Endothelial cell (in vitro differentiated cells): ENCODE data around the gene ARSH. TPM values are rescaled to one million over a fixed set of nuclear protein-coding genes. Genes with fewer than 3 reads are reported as not detected.

Experiments used
- DNase-seq: peaks from one replicate; pipeline ENCODE4 v3.0.0; 2021; ENCODE audit warnings: low spot score
- H3K27ac Mint-ChIP-seq: one replicate; pipeline ENCODE4 v1.8.0; 2021; ENCODE audit warnings: mixed read lengths, inconsistent platforms; ENCODE audit not compliant: unreplicated experiment
- H3K27me3 Mint-ChIP-seq: one replicate; pipeline ENCODE4 v1.8.0; 2021; ENCODE audit warnings: mild to moderate bottlenecking, moderate library complexity, mixed read lengths, inconsistent platforms; ENCODE audit not compliant: unreplicated experiment
- H3K36me3 Mint-ChIP-seq: one replicate; pipeline ENCODE4 v1.8.0; 2021; ENCODE audit warnings: mild to moderate bottlenecking, low read depth, mixed read lengths, inconsistent platforms; ENCODE audit not compliant: unreplicated experiment
- H3K4me1 Mint-ChIP-seq: one replicate; pipeline ENCODE4 v1.8.0; 2021; ENCODE audit warnings: mild to moderate bottlenecking, mixed read lengths, inconsistent platforms; ENCODE audit not compliant: unreplicated experiment
- H3K4me3 Mint-ChIP-seq: one replicate; pipeline ENCODE4 v1.8.0; 2021; ENCODE audit warnings: mild to moderate bottlenecking, mixed read lengths, inconsistent platforms; ENCODE audit not compliant: unreplicated experiment
- H3K9me3 Mint-ChIP-seq: one replicate; pipeline ENCODE4 v1.8.0; 2021; ENCODE audit warnings: mixed read lengths, inconsistent platforms; ENCODE audit not compliant: unreplicated experiment
- total RNA-seq: library from RNA; stranded (reverse); fragmentation: NEBNext Ultra II Directional; extraction: Animal tissue kit (Norgen Biotek cat#: 25700); gene quantifications from one replicate; pipeline ENCODE4 v1.2.1, GENCODE V29; 2021; ENCODE audit not compliant: unreplicated experiment
- TF ChIP-seq, protein P1 (sequence below): fragments of 200-600 bp; sonication (generic); IDR thresholded peaks from one replicate; pipeline ENCODE4 v1.5.0; 2021; ENCODE audit warnings: antibody characterized with exemption; ENCODE audit not compliant: unreplicated experiment

The ARSH gene
- total RNA-seq, 1 donor from 2014 or later = not detected

DNA sequence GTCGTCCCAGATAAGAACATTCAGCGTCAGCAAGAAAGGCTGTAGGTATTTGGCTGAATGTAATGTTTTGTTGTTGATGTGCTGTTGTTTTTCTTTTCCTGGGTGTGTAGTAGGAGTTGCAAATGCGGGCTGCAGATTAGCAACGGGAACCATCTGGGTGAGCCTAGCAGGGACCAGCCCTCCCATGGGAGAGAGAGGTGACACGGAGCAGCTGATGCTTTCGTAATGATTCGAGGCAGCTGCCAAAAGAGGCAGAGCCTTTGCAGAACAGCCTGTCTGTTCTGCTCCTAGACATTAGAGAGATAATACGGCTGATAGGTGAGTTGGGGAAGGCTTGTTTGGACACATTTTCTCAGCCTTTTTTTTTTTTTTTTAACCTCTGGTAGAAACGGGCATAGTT lies 60.2 kb downstream of the ARSH start:
- no peak for DNase-seq
- H3K4me3 Mint-ChIP-seq = no peak overlapping the region
- TF ChIP-seq, protein P1, sequence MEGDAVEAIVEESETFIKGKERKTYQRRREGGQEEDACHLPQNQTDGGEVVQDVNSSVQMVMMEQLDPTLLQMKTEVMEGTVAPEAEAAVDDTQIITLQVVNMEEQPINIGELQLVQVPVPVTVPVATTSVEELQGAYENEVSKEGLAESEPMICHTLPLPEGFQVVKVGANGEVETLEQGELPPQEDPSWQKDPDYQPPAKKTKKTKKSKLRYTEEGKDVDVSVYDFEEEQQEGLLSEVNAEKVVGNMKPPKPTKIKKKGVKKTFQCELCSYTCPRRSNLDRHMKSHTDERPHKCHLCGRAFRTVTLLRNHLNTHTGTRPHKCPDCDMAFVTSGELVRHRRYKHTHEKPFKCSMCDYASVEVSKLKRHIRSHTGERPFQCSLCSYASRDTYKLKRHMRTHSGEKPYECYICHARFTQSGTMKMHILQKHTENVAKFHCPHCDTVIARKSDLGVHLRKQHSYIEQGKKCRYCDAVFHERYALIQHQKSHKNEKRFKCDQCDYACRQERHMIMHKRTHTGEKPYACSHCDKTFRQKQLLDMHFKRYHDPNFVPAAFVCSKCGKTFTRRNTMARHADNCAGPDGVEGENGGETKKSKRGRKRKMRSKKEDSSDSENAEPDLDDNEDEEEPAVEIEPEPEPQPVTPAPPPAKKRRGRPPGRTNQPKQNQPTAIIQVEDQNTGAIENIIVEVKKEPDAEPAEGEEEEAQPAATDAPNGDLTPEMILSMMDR = no peak
- H3K4me1 Mint-ChIP-seq = no peaks in the 10 kb centered on the region
- H3K27ac Mint-ChIP-seq = no peak overlapping the region
- no peaks in the 10 kb centered on the region for H3K9me3 Mint-ChIP-seq
- H3K36me3 Mint-ChIP-seq = no peaks in the 10 kb centered on the region
- no peaks in the 10 kb centered on the region for H3K27me3 Mint-ChIP-seq

DNA sequence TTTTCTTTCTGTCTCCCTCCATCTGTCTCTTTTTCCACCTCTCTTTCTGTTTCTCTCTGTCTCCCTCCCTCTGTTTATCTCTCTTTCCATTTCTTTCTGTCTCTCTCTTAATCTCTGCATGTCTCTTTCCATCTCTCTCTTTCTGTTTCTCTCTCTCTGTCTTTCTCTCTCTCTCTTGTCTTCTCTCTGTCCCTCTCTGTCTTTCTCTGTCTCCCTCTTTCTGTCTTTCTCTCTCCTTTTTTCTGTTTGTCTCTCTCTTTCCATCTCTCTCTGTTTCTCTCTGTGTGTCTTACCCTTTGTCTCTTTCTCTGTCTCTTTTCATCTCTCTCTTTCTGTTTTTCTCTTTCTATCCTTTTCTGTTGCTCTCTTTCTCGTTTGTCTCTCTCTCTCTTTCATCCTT lies 69.6 kb downstream of the ARSH start:
- Mint-ChIP-seq H3K4me3 (no peak overlapping the region), H3K36me3 (no peaks in the 10 kb centered on the region), H3K4me1 (no peaks in the 10 kb centered on the region), H3K27ac (no peak overlapping the region), H3K27me3 (no peaks in the 10 kb centered on the region), H3K9me3 (no peaks in the 10 kb centered on the region)
- DNase-seq = no peak
- TF ChIP-seq, protein P1 = no peak

DNA sequence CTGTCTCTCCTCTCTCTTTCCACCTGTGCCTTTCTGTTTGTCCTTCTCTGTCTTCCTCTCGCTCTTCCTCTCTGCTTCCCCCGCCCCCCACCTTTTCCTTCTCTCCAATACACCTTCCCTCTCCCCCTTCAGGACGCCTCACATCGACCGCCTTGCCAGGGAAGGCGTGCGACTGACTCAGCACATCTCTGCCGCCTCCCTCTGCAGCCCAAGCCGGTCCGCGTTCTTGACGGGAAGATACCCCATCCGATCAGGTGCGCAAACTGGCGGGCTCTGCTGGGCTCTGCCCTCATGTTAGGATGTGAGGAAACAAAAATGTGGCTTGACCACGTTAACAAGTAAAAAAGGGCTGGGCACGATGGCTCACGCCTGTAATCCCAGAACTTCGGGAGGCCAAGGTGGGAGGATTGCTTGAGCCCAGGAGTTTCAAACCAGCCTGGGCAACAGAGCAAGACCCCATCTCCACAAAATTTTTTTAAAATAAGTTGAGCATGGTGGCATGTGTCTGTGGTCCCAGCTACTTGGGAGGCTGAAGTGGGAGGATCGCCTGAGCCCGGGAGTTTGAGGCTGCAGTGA lies 70.2 kb downstream of the ARSH start:
- H3K4me3 Mint-ChIP-seq = no peak overlapping the region
- no peak for DNase-seq
- H3K27me3 Mint-ChIP-seq = no peaks in the 10 kb centered on the region
- H3K36me3 Mint-ChIP-seq = no peaks in the 10 kb centered on the region
- H3K9me3 Mint-ChIP-seq = no peaks in the 10 kb centered on the region
- TF ChIP-seq, protein P1 = no peak
- H3K4me1 Mint-ChIP-seq = no peaks in the 10 kb centered on the region
- no peak overlapping the region for H3K27ac Mint-ChIP-seq

Other genes with a start within 250 kb of the ARSH start
- 4.5 TPM for gene GYG2, start 177.6 kb upstream of the ARSH start, total RNA-seq
- gene ARSD, start 77.2 kb upstream of the ARSH start, total RNA-seq = 19.8 TPM
- gene ARSF, start 34.9 kb downstream of the ARSH start, total RNA-seq = not detected